DMS53 treated with DMSO at 0.1 percent for 48 hours (cell line): ENCODE measurements around the gene ZSCAN12.
"Not testable (repeated sequence)": the region's sequence is repeated elsewhere in the genome, so short reads cannot be mapped to it uniquely, and the experiment has no call there.

Source experiments
- DNase-seq: peaks from one replicate; lab custom pipeline; 2025; ENCODE audit not compliant: unreplicated experiment; lab: John Stamatoyannopoulos, UW

The ZSCAN12 gene

DNA sequence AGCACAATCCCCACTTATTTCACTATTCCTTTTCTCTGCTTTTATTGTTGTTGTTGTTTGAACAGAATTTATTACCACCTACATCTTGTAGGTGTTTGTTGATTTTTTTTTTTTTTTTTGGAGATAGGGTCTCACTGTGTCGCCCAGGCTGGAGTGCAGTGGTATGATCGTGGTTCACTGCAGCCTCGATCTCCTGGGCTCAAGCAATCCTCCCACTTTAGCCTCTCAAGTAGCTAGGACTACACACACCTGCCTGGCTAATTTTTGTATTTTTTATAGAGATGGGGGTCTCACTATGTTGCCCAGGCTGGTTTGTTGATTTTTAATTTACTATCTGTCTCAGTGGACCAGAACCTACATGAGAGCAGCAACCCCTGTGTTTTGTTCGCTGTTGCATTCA lies 3.6 kb downstream of the ZSCAN12 start:
- no peak for DNase-seq

DNA sequence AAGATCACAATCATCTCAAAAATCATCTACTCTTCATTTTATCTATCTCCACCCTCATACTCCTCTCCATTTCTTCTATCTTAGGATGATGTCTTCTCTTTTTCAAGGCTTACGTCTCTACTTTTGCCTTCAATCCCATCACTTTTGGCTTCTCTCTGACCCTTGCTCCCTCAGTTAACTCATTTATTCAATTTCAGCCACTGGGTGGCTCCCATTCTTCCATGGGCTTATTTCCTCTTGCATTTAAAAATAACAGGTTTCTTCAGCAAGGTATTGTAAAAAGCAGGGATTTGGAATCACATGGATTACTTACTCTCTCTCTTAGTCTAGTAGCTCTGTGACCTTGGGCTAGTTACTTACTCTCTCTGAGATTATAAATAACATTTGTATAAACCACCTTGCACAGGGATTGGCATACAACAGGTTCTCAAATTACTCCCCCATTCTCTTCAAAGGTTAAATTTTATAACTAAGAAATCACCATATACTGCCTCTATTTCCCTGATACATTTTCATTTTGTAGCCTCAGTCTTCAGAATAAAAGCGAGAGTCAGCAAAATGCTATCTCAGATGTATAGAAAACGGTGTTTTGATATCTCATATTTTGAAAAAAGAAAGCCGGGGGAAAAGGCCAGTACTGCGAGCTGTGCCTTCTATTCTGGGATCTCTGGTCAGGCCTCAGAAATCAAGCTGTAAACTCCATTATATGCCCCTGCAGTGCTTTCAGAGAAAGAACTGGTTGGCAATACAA lies 5.5 kb downstream of the ZSCAN12 start:
- DNase-seq, result no peak

DNA sequence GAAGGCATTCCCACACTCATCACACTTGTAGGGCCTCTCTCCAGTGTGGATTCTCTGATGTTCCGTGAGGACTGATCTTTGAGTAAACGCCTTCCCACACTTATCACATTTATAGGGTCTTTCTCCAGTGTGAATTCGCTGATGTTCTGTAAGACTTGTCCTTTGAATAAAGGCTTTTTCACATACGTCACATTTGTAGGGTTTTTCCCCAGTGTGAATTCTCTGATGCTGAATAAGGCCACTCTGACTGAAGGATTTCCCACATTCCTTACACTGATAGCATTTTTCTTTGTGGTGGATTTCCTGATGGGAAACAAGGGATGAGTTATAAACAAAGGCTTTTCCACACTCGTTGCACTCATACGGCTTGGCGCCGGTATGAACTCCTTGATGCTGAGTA lies 8.9 kb downstream of the ZSCAN12 start:
- no peak for DNase-seq

DNA sequence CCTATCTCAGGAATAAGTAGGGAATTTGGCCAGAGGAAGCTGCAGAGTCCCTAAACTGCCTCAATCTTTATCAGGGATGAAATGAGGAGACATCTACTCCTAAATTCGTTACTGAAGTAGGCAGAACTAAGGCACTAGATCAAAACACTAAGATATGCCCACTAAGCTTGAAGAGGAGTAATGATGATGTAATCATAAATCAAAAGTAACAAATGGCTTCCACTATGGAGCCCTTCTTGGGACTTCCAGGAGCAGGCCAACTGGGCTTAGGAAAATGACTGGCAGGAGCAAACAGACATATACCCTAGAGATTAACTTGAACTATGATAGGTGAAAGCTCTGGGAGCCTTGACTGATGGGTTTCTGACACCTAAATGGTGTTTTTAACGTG lies 15.4 kb downstream of the ZSCAN12 start:
- no peak for DNase-seq

DNA sequence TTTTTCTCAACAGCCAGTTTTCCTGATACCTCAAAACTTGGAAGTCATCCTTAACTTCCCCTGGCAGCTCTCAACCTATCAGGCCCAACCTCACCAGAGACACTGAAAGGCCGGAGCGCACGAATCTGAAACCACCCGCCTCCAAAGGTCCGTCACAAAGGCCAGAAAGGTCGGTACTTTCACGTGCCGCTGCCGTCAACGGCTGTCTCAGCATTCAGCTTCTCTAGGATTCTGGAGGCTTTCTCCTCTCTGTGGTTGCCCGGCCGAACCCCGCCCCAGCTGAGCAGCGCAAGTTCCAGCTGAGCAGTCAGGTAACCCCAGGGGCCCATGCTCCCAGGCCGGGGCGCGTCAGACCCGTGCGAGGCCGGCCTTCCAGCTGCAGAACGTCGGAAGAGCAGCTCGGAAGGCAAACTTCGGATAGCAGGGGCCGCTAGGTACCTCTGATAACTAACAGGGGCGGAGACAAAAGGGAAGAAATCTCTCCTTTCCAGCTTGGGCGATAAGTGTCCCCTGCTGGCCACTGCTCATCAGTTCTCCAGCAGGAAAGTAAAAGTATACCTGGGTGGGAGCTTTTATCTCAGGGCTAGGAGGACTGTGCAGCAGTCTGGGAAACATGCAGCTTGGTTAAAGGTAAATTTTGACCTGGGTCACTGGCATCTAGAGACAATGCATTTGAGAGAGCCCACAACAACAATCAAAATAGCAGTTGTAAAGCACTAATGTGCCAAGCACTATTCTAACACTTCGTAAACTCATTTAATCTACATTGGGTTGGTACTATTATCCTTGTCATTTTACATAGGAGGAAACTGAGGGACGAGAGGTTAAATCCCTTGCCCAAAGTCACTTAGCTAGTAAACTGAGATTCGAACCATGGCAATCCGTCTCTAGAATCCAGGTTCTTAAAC lies 16.1 kb downstream of the ZSCAN12 start:
- DNase-seq, result peak; percentile 87

DNA sequence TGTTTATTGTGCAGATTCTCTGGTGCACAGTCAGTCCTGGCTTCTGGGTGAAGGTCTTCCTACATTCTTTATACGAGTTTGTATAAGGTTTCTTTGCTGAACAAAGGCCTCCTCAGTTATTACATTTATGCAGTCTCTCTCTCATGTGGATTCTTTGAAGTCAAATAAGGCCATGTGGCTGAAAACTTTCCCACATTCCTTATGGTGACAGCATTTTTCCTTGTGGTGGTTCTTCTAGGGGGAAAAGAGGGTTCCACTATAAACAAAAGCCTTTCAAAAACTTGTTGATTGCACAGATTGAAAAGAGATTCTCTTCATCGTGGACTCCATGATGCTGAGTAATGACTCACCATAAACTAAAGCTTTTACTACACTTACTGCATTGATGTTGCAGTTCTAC lies 19.2 kb downstream of the ZSCAN12 start:
- DNase-seq, result no peak

DNA sequence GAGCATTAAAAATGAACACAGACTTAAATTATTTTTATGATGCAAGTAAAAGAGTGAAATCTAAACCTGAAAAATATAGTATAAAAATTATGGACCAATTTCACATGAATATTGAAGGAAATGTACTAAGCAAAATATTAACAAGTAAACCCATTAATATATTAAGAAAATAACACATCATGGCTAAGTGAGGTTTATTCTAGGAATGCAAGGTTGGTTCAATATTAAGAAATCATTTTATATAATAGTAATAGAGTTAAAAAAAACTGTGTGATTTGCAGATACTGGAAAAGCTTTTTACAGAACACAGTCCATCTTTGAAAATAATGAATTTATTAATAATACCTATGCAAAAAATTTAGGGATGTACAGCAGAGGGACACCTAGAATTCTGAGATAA lies 20.9 kb downstream of the ZSCAN12 start:
- DNase-seq, result no peak

DNA sequence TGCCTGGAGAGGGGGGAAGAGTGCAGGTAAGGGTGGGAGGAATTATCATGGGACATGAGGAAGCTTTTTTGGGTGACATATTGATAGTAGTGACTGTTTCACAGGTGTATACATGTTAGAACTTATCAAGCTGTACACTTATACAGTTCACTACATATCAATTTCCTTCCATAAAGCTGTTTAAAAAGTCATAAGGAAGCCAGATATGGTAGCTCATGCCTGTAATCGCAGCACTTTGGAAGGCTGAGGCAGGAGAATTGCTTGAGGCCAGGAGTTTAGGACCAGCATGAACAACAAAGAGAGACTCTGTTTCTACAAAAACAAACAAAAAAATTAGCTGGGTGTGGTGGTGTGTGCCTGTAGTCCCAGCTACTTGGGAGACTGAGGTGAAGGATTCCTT lies 21.7 kb downstream of the ZSCAN12 start:
- no peak for DNase-seq

DNA sequence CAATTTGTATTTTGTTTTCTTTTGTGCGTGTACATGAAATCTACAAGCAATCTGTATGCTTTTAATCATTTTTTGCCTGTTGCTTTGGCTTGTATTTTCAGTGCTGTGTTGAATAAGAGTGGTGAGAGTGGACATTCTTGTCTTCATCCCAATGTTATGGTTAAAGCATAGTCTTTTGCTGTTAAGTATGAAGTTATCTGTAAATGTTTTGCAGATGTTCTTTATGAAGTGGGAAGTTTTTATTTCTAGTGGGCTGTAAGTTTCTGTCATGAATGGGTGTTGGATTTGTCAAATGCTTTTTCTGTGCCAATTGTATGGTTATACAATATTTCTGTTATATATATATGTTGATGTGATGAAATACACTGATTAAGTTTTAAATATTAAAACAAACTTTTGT lies 25.6 kb downstream of the ZSCAN12 start:
- no peak for DNase-seq

DNA sequence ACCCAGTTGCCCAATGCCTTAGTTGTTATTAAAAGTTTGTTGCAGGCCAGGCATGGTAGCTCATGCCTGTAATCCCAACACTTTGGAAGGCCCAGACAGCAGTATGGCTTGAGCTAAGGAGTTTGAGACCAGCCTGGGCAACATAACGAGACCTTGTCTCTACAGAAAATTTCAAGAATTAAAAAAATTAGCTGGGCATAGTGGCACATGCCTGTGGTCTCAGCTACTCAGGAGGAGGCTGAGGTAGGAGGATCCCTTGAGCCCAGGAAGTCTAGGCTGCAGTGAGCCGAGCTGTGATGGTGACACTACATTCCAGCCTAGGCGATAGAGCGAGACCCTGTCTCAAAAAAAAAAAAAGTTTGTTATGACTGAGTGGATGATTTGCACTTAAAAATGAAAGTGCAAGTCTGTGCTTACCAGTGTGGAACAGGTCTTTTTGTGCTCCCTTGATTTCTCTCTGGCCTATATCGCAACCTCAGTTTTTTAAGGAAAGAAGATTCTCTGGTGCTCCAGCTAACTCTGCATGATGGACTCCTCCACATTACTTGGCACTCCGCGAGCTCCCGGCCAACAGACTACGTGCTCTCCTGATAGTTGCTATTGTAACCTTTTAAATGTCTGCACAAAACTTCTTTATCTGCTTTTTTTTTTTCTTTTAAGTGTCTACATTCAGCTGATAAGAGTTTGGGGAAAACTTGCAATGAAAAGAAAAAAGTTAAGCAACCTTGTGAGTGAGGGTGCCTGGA lies 27.7 kb downstream of the ZSCAN12 start:
- no peak for DNase-seq

DNA sequence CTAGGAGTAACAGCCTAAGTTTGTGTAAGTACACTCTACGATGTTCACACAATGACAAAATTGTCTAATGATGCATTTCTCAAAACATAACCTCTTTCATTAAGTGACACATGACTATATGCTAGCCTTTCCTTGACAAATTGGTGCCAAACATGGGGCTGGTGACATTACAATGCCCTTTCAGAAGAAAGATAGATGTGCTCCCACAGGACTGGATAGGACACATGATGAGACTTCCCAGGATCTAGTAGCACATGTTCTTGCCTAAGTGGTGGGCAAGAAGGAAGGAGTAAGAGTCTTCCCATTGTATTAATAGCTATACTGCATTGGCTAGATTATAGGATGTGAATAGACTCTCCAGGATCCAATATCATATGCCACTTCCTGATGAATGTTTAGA lies 28.3 kb downstream of the ZSCAN12 start:
- no peak for DNase-seq

DNA sequence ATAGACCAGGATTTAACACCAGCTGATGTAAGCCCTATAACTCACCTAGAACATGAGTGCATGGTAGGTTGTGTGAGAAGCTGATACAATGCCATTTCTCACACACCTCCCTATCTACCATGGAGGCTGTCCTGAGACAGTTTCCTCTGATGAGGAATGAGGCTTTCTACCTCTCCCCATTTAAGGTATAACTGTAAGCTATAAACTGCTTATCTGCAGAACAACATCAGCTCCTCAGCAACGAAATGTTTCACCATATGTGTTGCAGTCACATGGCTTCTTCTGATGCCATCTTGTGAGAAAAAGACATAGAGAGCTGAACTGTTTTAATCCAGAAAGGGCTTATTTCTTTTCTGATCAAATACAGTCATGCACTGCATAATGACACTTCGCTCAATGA lies 29.1 kb downstream of the ZSCAN12 start:
- no peak for DNase-seq

DNA sequence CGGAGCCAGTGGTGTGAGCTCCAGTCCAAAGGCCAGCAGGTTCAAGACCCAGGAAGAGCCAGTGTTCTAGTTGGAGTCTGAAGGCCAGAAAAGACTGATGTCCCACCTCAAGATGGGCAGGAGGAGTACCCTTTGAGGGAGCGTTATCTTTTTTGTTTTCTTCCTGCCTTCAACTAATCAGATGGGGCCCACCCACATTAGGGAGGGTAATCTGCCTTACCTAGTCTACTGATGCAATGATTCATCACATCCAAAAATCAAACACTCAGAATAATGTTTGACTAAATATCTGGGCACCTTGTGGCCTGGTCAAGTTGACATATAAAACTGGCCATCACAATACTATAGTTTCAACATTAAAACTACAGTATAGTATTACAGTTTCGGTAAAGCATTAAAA lies 30.1 kb downstream of the ZSCAN12 start:
- no peak for DNase-seq

DNA sequence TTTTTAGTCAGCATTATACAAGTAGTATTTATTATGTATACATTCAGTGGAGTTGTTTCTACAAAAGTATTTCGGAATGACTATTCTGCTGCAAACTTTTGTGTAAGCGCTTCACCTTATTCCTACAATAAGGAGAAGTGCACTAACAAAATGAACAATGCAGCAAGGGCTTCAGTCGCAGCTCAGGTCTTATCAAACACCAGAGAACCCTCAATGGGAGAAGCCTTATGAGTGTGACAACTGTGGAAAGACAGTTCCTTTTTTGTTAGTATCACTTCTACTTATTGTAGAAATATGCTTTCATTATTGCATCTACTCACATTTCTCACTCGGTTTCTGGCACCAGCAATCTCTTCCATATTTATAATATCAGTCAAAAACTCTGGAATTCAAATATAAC lies 31.0 kb downstream of the ZSCAN12 start:
- no peak for DNase-seq

DNA sequence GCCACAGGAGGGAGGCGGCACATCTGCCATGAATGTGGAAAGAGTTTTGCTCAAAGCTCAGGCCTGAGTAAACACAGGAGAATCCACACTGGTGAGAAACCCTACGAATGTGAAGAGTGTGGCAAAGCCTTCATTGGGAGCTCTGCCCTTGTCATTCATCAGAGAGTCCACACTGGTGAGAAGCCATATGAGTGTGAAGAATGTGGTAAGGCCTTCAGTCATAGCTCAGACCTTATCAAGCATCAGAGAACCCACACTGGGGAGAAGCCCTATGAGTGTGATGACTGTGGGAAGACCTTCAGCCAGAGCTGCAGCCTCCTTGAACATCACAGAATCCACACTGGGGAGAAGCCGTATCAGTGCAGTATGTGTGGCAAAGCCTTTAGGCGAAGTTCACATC lies 34.0 kb downstream of the ZSCAN12 start:
- DNase-seq, result not testable (repeated sequence)

DNA sequence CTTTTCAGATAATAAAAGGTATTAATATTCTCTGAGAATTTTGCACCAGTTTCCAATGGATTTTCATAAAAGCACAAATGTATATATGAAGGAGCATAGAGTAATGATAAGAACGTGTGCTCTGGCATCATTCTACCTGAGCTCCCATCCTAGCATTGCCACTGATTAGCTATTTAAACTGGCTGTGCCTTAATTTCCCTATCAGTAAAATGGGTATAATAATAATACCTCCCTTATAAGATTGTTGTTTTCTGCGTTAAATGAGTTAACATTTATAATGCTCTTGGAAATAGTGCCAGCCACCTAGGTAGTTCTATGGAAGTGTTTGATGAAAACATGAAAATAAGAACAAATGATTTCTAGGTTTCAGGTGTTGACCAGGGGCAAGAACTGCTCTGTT lies 38.6 kb downstream of the ZSCAN12 start:
- no peak for DNase-seq

DNA sequence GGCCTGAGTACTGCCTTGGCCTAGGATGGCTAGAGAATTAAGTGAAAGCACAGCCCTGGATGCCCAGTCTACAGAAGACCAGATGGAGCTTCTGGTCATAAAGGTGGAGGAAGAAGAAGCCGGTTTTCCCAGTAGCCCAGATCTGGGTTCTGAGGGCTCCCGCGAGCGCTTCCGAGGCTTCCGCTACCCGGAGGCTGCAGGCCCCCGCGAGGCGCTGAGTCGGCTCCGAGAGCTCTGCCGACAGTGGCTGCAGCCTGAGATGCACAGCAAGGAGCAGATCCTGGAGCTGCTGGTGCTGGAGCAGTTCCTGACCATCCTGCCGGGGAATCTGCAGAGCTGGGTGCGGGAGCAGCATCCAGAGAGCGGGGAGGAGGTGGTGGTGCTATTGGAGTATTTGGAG lies 40.0 kb downstream of the ZSCAN12 start:
- DNase-seq, result not testable (repeated sequence)

DNA sequence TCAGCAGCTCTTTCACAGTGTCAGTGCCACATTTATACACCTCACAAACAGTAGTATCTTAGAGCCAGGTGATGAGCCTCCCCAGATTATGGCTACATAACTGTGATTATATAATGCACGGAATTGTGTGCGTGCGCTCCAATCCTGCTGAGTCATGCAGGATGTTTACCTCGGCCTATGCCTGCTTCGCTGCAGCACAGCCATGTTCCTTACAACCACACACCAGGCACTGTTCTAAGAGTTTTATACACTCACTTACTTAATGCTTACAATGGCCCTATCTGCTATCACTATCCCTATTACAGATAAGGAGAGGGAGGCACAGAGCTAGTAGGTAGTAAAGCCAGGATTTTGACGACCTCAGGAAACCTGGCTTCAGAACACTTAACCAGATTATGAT lies 42.5 kb downstream of the ZSCAN12 start:
- DNase-seq, result no peak

DNA sequence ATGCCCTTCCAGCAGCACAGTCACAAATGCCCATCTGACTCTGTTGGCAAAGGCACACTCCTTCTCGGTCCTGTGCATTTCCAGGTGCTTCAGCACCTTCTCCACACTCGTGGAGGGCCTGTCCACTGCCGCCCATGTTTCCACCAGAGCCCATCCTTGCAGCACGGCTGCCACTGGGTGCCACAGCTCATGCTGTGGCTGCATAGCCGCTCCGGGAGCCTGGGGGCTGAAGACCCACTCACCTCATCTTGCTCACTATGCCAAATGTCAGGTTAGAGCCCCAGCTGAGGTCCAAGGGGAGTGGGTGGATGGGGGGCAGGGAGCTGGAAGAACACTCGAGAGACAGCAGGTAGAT lies 42.9 kb downstream of the ZSCAN12 start:
- DNase-seq, result no peak

DNA sequence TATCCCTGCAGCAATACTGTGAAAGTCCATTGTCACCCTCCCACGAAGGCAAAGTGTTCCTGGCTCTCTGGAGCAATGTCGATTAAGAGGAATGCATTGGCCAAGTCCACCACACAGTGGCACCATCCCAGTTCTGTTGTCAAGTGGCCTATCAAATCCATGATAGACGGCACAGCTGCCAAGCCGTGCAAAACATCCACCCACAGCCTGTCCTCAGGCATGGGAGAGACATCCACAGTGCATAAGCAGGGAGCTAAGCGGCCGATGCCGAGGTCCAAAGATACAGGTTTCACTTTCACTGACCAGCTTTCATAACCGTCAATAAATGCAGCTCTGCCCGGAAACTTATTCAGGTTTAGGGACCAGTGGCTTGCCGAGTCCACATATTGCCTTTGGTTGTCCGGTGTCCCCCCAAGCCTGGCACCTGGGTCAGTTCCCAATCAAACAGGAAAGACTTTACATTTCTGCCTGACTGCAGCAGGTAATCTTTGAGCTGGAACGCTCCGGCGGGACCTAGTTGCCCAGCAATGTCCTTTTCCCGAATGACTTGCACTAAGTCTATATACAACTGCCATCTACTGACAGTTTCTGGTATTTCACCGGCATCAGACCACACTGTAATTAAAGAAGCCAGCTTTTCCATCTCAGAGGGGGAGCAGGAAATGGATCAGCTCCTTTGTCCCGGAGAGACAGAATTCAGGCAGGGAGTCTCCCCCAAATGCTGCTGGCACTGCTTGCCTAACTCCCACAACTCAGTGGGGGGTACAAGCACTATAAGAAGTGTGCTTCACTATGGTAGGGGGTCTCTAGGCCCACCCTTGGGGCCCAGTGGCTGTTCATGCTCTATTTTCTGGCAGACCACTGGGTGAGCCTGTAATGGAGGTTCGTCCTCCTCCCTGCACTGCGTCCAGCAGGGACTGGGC lies 43.5 kb downstream of the ZSCAN12 start:
- peak; percentile 94 for DNase-seq
